DOHH2 (cell line): ENCODE results near the gene MPRIP.

Experiments
- CTCF ChIP-seq: fragments of 200-600 bp; sonication (generic); IDR thresholded peaks from one replicate; pipeline ENCODE4 v1.5.1; 2014; ENCODE audit warnings: antibody characterized with exemption, mild to moderate bottlenecking, low read depth, low read length; ENCODE audit not compliant: poor library complexity, severe bottlenecking
- EZH2phosphoT487 ChIP-seq: fragments of 200-600 bp; sonication (generic); IDR thresholded peaks from 2 replicates; pipeline ENCODE4 v1.6.1; 2017; ENCODE audit warnings: borderline replicate concordance, mild to moderate bottlenecking, antibody characterized with exemption, low read length, moderate library complexity, mixed read lengths

- no peak for TF ChIP-seq CTCF
- no peak for TF ChIP-seq EZH2phosphoT487
These were observed 67.7 kb downstream of the MPRIP start for GRCh38 chr17:17109907-17110306.
